Endothelial cell of umbilical vein (primary cell): ENCODE measurements around the gene STAB1. TPM values are rescaled to one million over a fixed set of nuclear protein-coding genes. Genes with fewer than 3 reads are reported as not detected.

Source experiments
- BruUV-seq: library from RNA; stranded (reverse); fragments of 400-500 nt; replicated peaks from 2 replicates; lab custom pipeline; 2021; lab: Mats Ljungman, UMichigan
- CTCF ChIA-PET: fragments of 300-600, 350-600 bp; sonication (Branson Sonifier 250); formaldehyde crosslinking; loops from one replicate; lab custom pipeline; 2021; ENCODE audit warnings: antibody characterized with exemption, inconsistent platforms; lab: Charles Lee
- POLR2A ChIA-PET: fragments of 300-600, 350-600 bp; sonication (Branson Sonifier 250); formaldehyde crosslinking; loops from one replicate; lab custom pipeline; 2021; ENCODE audit warnings: antibody characterized with exemption, inconsistent platforms; lab: Charles Lee
- DNase-seq: peaks from one replicate; pipeline ENCODE4 v3.0.0-alpha.2; 2011; ENCODE audit warnings: low read depth, low spot score
- FAIRE-seq: peaks from 2 replicates; lab custom pipeline; 2011; peaks lifted over from hg19 to GRCh38; lab: Jason Lieb, UNC
- H2AFZ ChIP-seq: 2 replicates; pipeline ENCODE4 v1.6.0; 2012; ENCODE audit warnings: low read depth, low read length, control low read depth, inconsistent platforms
- H3K27ac ChIP-seq: 2 replicates; pipeline ENCODE4 v1.5.1; 2011; ENCODE audit warnings: low read depth, mild to moderate bottlenecking, control low read depth, low read length, moderate library complexity; ENCODE audit not compliant: insufficient read depth
- H3K27me3 ChIP-seq, 2 experiments: 2 replicates each; pipeline versions ENCODE4 v1.6.0 to v1.6.1; 2011; ENCODE audit warnings: low read length in 2 of 2, mixed read lengths in 1 of 2; ENCODE audit not compliant: control insufficient read depth in 2 of 2, insufficient read depth in 2 of 2
- H3K36me3 ChIP-seq, 2 experiments: 2 replicates in 1 of 2; 3 replicates in 1 of 2; pipeline ENCODE4 v1.5.1; 2011; ENCODE audit warnings: low read length in 2 of 2, mild to moderate bottlenecking in 1 of 2, moderate library complexity in 1 of 2; ENCODE audit not compliant: control insufficient read depth in 2 of 2, insufficient read depth in 2 of 2; ENCODE audit errors: extremely low read depth in 1 of 2
- H3K4me1 ChIP-seq: 3 replicates; pipeline ENCODE4 v1.5.1; 2011; ENCODE audit warnings: mild to moderate bottlenecking, low read length; ENCODE audit not compliant: control insufficient read depth, insufficient read depth; ENCODE audit errors: extremely low read depth
- H3K4me2 ChIP-seq: 2 replicates; pipeline ENCODE4 v1.6.1; 2011; ENCODE audit warnings: low read length, control low read depth, mixed read lengths; ENCODE audit not compliant: insufficient read depth
- H3K4me3 ChIP-seq, 3 experiments: fragments of 200-600 bp in 1 of 3; sonication (generic), shearing (Covaris generic) in 1 of 3; replicated peaks in 1 of 3; 2 replicates each; pipeline ENCODE4 v1.5.1; 2011 to 2016; ENCODE audit warnings: control low read depth in 3 of 3, low read length in 3 of 3, mild to moderate bottlenecking in 2 of 3, inconsistent platforms in 1 of 3, low read depth in 1 of 3, moderate library complexity in 1 of 3; ENCODE audit not compliant: insufficient read depth in 1 of 3
- H3K79me2 ChIP-seq: 2 replicates; pipeline ENCODE4 v1.6.0; 2012; ENCODE audit warnings: low read length, inconsistent platforms; ENCODE audit not compliant: control insufficient read depth, insufficient read depth
- H3K9ac ChIP-seq: replicated peaks from 2 replicates; pipeline ENCODE3; 2011; ENCODE audit warnings: low read length, control low read depth; ENCODE audit not compliant: insufficient read depth; ENCODE audit errors: extremely low read depth
- H3K9me1 ChIP-seq: replicated peaks from 3 replicates; pipeline ENCODE4 v1.6.0; 2011; ENCODE audit warnings: mild to moderate bottlenecking, low read length; ENCODE audit not compliant: control insufficient read depth, insufficient read depth; ENCODE audit errors: extremely low read depth
- H3K9me3 ChIP-seq: replicated peaks from 2 replicates; pipeline ENCODE4 v1.5.1; 2012; ENCODE audit warnings: low read length, inconsistent platforms; ENCODE audit not compliant: control insufficient read depth, insufficient read depth
- H4K20me1 ChIP-seq: replicated peaks from 2 replicates; pipeline ENCODE3; 2011; ENCODE audit warnings: mild to moderate bottlenecking, low read length; ENCODE audit not compliant: control insufficient read depth, insufficient read depth; ENCODE audit errors: extremely low read depth
- EZH2 ChIP-seq: IDR thresholded peaks from 2 replicates; pipeline ENCODE4 v1.6.1; 2012; ENCODE audit warnings: borderline replicate concordance, low read depth, mild to moderate bottlenecking, moderate library complexity, low read length, inconsistent platforms; ENCODE audit not compliant: severe bottlenecking
- FOS ChIP-seq: IDR thresholded peaks from 2 replicates; pipeline ENCODE4 v1.6.1; 2011; ENCODE audit warnings: mild to moderate bottlenecking, low read length, moderate library complexity, borderline replicate concordance; ENCODE audit not compliant: insufficient read depth
- GATA2 ChIP-seq: IDR thresholded peaks from 2 replicates; pipeline ENCODE4 v1.7.0; 2011; ENCODE audit warnings: low read depth, mild to moderate bottlenecking, moderate library complexity, mixed read lengths, low read length; ENCODE audit not compliant: insufficient read length, insufficient read depth
- JUN ChIP-seq: IDR thresholded peaks from 2 replicates; pipeline ENCODE4 v1.6.1; 2011; ENCODE audit warnings: borderline replicate concordance, low read depth; ENCODE audit not compliant: insufficient read length, insufficient read depth
- MYC ChIP-seq: IDR thresholded peaks from one replicate; pipeline ENCODE4 v1.6.1; 2011; ENCODE audit warnings: mild to moderate bottlenecking, low read depth, low read length
- POLR2A ChIP-seq: IDR thresholded peaks from 2 replicates; pipeline ENCODE4 v1.6.1; 2012; ENCODE audit warnings: low read depth, mild to moderate bottlenecking, control low read depth, low read length
- POLR2AphosphoS5 ChIP-seq: IDR thresholded peaks from 2 replicates; pipeline ENCODE4 v1.6.1; 2012; ENCODE audit warnings: low read depth, mild to moderate bottlenecking, control low read depth, low read length, moderate library complexity; ENCODE audit not compliant: insufficient read depth
- dilution Hi-C: fragments of 300-500 bp; cut with MboI; formaldehyde crosslinking; loops from one replicate; pipeline ENCODE4 v1.15.0; 2019; ENCODE audit warnings: low sequenced_read_pairs; ENCODE audit not compliant: extremely low pct_ligation_motif_present
- intact Hi-C: fragments of 100-400 bp; cut with micrococcal nuclease; formaldehyde crosslinking; loops from one replicate; pipeline ENCODE4 v1.10.0; 2022
- polyA plus RNA-seq, 4 experiments: library from polyadenylated mRNA; depleted of rRNA in 3 of 4; stranded (reverse) in 3 of 4; unstranded in 1 of 4; fragments of >200 nt; gene quantifications; 2 replicates each; pipeline versions ENCODE4 v1.2.1 to v1.2.3, GENCODE V29; 2011 to 2012; ENCODE audit warnings: missing spikeins in 1 of 4
- total RNA-seq: library from RNA; stranded (reverse); gene quantifications from 2 replicates; pipeline ENCODE4 v1.2.3, GENCODE V29; 2021
- TF ChIP-seq, protein P1 (sequence below), 2 donors: IDR thresholded peaks; 1 replicate in 1 of 2; 2 replicates in 1 of 2; pipeline ENCODE4 v1.5.1; 2011; ENCODE audit warnings: low read length in 2 of 2, mild to moderate bottlenecking in 2 of 2, moderate library complexity in 2 of 2, control low read depth in 1 of 2, inconsistent platforms in 1 of 2, low read depth in 1 of 2; ENCODE audit not compliant: insufficient read depth in 1 of 2; ENCODE audit errors: extremely low read depth in 1 of 2
- TF ChIP-seq, protein P2 (sequence below): IDR thresholded peaks from 2 replicates; pipeline ENCODE4 v1.6.1; 2011; ENCODE audit not compliant: insufficient read depth, insufficient read length

Gene STAB1
- total and polyA plus RNA-seq, 2 donors (not counting 3 experiments of a cell fraction or from before 2014, with no cell fraction given): 369 TPM

- dilution Hi-C loops: no loop called here
- Histone ChIP-seq H3K27me3 (no peaks in the 10 kb centered on the region), H3K27ac (no peak overlapping the region), H4K20me1 (no peaks in the 10 kb centered on the region), H2AFZ (no peak overlapping the region), H3K36me3 (peaks cover 8 to 69% of the 10 kb centered on the region in 2 experiments), H3K4me3 (no peak overlapping the region), H3K4me1 (peaks cover 39% of the 10 kb centered on the region), H3K79me2 (no peaks in the 10 kb centered on the region), H3K4me2 (no peak overlapping the region), H3K9me1 (no peaks in the 10 kb centered on the region), H3K9ac (no peak overlapping the region), H3K9me3 (no peaks in the 10 kb centered on the region)
- DNase-seq (no peak), FAIRE-seq (no peak)
- CTCF ChIA-PET: interaction anchor here (0.6 to 4.9 kb wide), 2 partner anchors 17 to 155 kb away, joined by 7 to 29 read pairs; no protein-coding TSS in a partner anchor
- TF ChIP-seq POLR2AphosphoS5 (no peak), GATA2 (no peak), MYC (no peak), JUN (no peak), EZH2 (no peak), FOS (no peak), POLR2A (no peak)
- TF ChIP-seq, protein P1, sequence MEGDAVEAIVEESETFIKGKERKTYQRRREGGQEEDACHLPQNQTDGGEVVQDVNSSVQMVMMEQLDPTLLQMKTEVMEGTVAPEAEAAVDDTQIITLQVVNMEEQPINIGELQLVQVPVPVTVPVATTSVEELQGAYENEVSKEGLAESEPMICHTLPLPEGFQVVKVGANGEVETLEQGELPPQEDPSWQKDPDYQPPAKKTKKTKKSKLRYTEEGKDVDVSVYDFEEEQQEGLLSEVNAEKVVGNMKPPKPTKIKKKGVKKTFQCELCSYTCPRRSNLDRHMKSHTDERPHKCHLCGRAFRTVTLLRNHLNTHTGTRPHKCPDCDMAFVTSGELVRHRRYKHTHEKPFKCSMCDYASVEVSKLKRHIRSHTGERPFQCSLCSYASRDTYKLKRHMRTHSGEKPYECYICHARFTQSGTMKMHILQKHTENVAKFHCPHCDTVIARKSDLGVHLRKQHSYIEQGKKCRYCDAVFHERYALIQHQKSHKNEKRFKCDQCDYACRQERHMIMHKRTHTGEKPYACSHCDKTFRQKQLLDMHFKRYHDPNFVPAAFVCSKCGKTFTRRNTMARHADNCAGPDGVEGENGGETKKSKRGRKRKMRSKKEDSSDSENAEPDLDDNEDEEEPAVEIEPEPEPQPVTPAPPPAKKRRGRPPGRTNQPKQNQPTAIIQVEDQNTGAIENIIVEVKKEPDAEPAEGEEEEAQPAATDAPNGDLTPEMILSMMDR (IDR thresholded peaks at IDR 0.05; ENCODE audit: extremely low read depth in 1 of 2, insufficient read depth in 1 of 2, low read depth in 1 of 2, low read length in 2 of 2): no peak
- TF ChIP-seq, protein P2, sequence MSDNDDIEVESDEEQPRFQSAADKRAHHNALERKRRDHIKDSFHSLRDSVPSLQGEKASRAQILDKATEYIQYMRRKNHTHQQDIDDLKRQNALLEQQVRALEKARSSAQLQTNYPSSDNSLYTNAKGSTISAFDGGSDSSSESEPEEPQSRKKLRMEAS: no peak
- POLR2A ChIA-PET: no interaction called here
- BruUV-seq: TSS peak; percentile 4
- intact Hi-C loops: no loop called here
Measured at GRCh38 chr3:52487788-52488691, 7.1 kb upstream of the STAB1 start.
